HG03060 (cell line): ENCODE results near the gene PMS1.
"Not testable (repeated sequence)": the region's sequence is repeated elsewhere in the genome, so short reads cannot be mapped to it uniquely, and the experiment has no call there.

Source experiments
- ATAC-seq: cut with Tn5 transposase; IDR thresholded peaks from one replicate; pipeline ENCODE4 v1.9.1; 2021; ENCODE audit warnings: low read depth, moderate number of reproducible peaks; ENCODE audit not compliant: unreplicated experiment

PMS1 gene

DNA sequence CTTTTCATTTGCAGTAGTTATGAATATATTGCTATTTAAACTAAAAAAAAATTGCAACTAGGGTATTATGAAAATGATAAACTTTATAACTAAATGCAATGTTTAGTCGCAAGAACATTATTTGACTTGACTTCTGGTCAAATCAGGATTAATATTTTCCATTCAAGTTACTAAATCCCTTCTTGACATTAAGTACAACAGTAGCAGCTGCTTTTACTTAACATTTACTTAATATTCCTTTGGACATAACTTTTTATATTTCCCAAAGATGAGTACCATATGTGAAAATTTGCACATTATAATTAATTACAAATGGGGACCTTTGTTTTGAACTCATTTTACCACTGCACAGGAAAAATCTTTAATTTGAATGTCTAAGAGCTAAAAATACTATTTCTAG, 74.0 kb downstream of the PMS1 start:
- ATAC-seq: no peak

DNA sequence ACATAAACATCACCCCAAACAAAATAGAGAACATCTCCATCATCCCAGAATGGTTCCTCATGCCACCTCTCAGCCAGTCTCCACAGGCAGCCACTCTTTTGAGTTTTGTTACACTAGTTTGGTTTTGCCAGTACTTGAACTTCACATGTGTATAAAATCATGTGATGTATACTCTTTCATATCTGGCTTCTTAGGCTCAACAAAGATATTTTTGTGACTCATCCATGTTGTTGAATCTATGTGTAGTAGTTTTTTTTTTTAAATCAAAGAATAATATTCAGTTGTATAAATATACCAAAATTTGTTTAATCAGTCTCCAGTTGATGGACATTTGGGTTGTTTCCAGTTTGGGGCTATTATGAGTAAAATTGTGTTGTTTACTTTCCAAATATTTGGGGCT, 75.9 kb downstream of the PMS1 start:
- ATAC-seq: no peak

DNA sequence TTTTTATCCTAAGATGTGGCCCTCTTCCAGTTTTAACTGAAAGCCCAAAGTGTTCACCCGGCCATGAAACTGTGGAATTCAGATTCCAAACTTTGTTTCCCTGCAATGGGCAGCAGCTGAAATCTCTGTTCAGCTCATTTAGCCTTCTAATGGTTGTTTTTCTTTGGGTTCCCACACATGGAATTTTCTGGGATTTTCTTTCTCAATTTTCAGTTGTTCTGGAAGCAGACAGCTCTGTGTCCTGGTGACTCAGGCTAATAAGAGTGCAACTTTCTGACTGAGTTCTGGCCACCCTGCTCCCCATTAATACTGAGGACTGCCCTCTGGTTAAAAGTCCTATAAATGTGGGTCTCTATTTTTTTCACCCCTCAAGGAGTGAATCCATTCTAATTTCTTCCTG, 78.5 kb downstream of the PMS1 start:
- no peak for ATAC-seq

DNA sequence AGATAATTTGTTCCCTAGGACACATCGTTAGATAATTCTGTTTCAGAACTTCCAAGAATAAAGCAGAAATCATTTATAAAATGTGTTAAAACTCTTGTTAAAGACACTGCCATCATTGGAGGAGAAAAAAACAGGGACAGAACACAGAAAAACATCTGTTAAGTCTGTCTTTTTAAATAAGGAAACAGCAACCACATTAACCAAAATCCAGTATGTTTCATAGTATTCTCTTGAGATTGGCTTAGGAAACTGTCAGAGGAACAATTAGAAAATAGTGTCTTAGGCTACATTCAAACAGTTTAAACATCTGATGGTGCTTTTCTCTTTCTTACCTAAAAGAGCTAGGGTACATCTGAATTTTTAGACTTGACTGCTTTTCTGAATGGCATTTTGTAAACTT, 81.6 kb downstream of the PMS1 start:
- ATAC-seq: no peak

DNA sequence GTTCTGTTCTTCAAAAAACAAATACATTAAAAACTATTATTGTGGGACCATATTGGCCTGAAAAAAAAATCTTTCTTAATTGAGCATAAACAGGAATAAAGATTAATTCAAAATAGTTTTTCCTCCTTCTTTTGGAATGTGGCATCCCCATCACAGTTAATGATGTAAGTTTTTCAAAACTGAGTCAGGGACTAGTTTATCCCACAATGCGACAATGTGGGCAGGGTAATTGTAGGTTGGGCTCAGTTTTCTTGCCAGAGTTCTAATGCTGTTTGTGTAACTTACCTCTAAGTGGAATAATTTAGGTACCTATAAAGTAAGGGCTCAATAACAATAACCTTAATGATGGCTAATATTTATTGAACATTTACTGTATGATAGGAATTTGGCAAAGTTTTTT, 82.0 kb downstream of the PMS1 start:
- no peak for ATAC-seq

DNA sequence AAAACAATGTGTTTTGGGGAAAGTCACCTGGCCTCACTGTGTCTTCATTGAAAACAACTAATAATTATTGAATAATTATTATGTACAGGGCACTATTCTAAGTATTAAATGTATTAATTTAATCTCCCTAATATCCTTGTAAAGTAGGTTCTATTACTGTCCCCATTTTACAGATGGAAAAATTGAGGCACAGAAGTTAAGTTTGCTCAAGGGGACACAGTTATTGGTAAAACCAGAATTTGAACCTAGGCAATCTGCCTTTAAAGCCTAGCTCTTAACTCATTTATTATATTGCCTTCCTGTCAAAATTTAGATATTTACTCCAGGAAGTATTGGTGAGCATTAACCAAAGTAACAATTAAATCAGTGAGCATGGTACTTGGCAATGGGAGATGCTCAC, 84.6 kb downstream of the PMS1 start:
- no peak for ATAC-seq

DNA sequence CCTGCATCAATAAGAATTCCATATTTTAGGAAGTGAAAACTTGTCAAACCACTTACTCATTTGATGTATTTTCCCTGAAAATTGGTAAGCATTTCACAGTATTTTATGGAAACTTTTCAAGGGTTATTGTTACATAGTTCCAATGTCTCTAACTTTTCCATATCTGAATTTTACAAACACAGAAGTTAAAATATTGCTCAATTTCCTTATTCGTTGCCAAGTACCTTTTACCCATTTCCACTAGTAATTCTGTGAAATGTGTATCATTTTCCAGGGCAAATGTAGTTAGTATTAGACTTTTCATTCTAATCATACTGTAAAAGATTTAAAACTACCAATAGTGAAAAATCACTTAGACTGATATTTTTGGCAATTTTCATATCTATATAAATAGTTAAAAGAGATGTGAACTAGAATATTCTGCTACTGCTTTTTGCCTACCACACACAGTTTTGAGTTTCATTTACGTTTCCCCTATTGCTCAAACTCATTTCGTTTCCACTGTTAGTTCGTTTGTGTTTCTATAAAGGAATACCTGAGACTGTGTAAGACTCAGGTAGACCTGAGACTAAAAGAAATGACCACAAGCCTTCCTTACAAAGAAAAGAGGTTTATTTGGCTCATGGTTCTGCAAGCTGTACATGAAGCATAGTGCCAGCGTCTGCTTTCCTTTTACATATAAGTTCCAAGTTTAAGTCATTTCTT, 86.3 kb downstream of the PMS1 start:
- ATAC-seq: no peak

DNA sequence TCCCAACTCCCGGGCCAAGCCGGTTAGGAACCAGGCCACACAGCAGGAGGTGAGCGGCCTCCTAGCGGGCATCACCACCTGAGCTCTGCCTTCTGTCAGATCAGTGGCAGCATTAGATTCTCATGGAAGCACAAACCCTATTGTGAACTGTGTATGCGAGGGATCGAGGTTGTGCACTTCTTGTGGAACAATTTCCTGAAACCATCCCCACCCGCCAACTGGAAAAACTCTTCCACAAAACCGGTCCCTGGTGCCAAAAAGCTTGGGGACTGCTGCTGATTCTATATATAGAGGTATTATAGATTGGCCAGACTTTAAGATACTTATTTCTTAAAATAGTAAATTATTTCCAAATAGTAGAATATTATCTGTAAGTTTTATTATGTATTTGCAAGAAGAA, 89.4 kb downstream of the PMS1 start:
- no peak for ATAC-seq

DNA sequence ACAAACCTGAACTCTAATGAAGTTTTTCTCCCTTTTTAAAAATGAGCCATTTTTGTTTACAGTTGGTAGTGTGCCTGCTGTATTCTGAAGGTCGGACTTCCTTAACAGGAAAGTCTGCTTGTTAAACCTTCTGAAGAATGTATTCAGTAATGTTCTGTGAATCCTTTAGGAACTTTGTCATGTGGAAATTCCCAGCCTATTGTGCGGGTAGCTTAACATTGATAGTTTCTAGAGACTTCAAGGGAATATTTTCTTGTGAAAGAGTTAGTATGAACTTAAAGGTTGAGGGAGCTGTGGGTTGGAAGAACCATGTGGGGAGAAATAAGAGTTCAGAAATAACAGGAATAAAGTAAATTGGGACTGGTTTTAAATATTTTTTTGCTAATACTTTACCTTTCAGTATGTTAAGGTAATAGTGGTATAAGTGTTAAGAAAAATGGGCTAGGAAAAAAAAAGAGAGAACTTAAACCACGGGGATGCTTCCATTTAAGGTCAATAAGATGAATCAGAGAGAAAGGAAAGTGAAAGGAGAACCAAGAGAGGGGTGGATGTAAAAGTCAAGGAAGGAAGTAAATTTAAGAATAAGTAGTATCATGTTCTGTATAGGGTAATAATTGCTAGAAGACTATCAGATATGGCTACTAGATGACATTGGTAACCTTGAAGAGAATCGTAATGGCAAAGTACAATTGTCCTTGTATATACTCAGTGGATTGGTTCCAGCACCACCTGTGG, 90.5 kb downstream of the PMS1 start:
- no peak for ATAC-seq

DNA sequence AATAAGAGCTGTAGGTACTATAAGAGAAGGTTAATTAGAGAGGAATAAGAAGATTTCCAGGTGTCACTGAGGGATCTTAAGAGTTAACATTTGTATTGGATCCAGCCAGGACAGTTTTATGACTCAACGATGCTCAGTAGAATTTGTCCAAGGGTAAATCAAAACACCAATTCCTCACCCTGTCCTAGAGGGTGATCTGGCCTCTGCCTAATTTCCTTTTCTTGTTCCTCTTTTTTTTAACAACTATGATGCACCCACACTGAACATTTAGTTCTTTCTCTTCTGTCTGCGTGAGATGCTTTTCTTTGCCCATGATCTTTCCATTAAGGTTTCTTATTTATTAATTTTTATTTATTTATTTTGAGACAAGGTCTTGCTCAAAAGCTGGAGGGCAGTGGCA, 92.0 kb downstream of the PMS1 start:
- no peak for ATAC-seq

DNA sequence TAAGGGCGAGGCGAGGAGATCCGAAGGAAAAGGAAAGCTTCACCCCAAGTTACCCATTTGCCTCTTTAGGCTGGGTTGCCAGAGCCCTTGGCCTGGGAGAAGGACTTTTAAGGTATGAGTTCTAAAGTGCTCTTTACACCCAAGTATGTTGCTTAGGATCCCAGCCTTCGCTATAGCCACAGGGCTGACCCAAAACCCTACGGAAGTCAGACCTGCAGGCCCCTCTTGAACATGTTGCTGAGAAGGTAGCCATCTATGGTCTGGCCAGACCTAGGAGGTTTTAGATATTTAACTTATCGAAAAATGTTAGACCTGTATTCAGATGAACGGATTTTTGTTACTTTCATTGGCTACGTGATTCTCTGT, 95.4 kb downstream of the PMS1 start:
- no peak for ATAC-seq

DNA sequence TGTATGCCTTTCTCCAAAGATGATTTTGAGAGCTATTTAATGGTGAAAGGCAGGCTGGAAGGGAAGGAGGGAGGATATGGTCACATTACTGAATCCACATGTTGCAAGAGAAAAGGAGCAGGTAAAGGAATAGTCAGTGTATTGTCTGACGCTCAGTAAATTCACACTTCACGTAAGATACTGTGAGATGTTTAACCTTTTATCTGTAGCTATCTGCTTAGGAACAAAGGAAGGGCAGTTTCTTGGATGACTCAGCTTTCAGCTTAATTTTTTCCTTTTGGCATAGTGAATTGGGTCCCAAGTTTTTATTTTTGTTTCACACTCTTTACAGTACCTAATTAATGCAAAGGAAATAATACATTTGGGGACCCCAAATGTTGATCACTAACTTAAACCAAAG, 96.2 kb downstream of the PMS1 start:
- no peak for ATAC-seq

DNA sequence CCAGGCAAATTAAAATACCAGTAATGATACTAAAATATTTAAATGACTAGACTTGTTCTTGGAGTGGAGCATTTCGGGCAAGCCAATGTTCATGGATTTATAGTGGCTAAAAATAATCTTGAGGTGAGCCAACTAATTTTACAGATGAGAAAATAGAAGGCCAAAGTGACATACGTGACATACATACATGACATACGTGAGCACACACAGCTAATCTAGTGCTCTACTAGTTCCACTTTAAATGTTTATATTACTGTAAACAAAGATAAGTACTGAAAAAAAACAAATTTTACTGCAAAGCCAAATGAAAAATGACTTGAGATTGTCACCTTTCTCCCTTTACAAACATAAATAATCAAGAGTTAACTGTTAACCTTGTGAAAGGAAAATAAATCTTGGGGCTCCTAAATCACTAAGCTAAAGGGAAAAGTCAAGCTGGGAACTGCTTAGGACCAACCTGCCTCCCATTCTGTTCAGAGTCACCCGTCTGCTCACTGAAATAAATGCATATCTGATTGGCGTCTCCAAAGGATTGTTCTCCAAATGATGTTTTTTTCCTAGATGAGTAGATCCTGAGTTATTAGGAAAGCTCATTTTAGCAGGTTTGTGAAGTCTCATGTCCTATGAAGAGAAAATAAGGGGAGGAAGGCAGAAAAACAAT, 96.7 kb downstream of the PMS1 start:
- no peak for ATAC-seq

DNA sequence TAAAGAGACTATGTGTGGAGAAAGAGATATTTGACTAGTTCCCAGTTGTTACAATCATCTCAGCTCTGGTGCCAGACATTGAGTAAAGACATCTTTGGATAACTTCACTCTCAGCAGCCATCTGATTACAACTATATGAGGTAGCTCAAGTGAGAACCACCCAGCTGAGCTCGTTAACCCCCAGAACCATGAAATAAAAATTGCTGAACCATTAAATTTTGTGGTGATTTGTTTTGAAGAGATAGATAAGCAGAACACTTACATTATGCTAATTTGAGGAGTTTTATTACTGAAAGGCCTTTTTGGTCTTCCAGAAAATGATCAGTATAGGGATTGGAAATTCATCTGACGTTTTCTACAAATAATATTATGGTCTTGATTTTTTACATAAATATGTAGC, 101.1 kb downstream of the PMS1 start:
- ATAC-seq: no peak

DNA sequence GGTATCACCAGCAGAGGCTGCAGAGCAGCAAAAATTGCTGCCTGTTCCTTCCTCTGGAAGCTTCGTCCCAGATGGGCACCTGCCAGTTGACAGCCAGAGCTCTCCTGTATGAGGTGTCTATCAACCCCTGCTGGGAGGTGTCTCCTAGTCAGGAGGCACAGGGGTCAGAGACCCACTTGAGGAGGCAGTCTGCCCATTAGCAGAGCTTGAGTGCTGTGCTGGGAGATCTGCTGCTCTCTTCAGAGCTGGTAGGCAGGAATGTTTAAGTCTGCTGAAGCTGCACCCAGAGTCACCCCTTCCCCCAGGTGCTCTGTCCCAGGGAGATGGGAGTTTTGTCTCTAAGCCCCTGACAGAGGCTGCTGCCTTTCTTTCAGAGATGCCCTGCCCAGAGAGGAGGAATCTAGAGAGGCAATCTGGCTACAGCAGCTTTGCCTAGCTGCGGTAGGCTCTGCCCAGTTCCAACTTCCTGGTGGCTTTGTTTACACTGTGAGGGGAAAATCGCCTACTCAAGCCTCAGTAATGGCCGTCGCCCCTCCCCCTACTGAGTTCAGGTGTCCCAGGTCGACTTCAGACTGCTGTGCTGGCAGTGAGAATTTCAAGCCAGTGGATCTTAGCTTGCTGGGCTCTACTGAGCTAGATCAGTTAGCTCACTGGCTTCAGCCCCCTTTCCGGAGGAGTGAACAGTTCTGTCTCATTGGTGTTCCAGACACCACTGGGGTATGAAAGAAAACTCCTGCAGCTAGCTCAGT, 108.5 kb downstream of the PMS1 start:
- ATAC-seq: not testable (repeated sequence)

DNA sequence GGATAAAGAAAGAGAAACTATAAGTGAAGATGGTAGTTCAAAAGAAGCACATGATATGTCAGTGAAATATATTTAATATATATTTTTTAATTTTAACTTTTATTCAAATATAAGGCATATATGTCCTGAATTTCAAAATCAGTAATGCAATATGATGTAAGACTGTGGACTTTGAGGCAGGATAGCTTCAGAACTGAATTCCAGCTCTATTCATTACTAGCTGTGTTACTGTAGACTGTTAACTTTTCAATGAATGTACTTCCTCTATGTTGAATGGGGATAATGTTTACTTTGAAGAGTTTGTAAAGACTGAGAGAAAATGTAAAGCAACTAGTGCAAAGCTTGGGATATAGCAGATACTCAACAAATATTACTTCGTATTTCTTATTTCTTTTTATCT, 112.6 kb downstream of the PMS1 start:
- no peak for ATAC-seq

DNA sequence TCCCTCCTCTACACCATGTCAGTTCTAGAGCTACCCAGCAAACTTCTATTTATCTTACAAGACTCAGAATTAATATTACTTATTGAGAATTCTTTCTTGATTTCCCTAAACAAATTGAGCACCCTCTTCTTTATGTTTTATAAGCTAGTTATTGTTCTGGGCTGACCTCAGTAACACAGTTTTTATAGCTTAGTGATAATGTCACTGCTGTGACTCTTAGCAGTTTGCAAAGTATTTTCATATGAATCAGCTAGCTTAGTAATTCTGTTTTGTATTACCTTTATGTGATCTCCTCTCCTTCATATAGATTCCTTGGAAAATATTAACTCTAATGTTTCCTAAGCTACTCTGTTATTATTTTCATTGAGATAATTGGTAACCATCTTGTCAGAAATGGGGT, 114.9 kb downstream of the PMS1 start:
- no peak for ATAC-seq

DNA sequence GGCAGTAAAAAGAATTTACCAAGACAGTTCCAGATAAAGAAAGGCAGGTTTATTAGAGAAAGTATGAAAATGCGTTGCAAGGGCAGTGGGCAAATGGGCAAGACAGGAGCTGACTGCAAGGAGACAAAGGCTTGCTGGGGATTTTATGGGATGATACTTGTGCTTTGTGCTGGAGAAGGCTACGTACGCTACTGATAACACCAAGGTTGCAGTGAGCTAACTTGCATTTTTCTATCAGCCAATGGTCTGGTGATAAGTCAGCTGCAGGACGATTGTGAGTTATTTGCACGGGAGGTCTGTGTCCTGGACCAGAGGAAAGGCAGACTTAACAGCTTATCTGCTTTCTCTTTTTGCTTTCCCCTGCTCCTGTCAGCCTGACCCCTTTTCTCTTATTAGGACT, 116.5 kb downstream of the PMS1 start:
- no peak for ATAC-seq

DNA sequence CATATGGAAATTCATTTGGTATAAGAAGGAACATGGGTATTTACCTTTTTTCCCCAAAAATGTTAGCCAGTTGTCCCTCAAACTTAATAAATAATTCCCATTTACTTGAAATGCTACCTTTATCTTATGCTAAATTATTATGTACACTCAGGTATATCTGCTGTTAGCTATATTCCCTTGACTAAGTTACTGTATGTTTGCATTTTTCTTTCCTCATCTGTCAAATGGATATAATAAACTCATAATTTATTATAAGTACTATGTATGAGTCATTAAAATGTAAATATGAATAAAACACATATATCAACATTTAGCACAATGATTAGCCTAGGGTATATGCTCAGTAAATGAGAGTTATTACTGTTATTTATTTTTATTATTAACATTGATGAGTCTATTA, 117.4 kb downstream of the PMS1 start:
- no peak for ATAC-seq

DNA sequence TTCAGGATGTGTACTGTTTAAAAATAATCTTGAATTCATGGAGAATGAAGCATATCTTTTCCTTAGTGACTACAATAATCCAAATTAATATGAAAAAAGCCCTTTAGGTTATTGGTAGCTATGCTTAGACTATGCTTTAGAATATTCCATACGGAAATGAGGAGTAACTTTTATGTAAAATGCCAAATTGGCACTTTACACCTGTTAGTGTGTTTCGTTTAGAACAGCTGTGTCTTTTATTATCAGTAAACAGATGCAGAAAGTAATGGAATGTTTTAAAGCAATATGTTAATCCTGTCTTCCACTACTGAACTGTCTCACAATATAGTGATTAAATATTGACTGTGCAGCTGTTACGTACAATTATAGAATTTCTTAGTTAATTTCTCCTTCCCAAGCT, 129.6 kb downstream of the PMS1 start:
- ATAC-seq: no peak

DNA sequence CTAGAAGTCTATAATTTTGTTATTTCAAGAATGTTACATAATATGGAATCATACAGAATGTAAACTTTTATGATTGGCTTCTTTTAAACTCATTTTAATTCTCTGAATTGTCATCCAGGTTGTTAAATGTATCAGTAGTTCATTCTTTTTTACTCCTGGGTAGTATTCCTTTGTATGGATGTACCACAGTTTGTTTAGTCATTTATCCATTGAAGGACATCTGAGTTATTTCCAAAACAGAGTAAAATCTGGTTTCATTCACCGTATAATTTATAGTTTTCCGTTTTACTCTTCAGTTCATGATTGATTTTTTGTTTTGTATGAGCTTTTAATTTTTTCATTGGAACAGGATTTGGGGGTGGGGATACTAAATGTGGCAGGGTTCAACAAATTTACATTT, 132.4 kb downstream of the PMS1 start:
- ATAC-seq: no peak
